NT2/D1 (cell line): ENCODE data around the gene MACROD1.

ENCODE experiments used
- YY1 ChIP-seq: IDR thresholded peaks from 2 replicates; pipeline ENCODE4 v1.6.1; 2011; ENCODE audit not compliant: insufficient read length, insufficient read depth
- ZNF274 ChIP-seq: IDR thresholded peaks from 2 replicates; pipeline ENCODE4 v1.6.1; 2011; ENCODE audit warnings: mild to moderate bottlenecking, low read depth, low read length

- TF ChIP-seq YY1 (no peak), ZNF274 (no peak)
These were observed 117.7 kb downstream of the MACROD1 start for GRCh38 chr11:64048042-64048854.
